Activated CD4-positive, alpha-beta T cell treated with anti-CD3 and anti-CD28 coated beads for 48 hours (primary cell): Measurements from ENCODE around the gene DEFB129.

Experiments used
- DNase-seq: peaks from one replicate; pipeline ENCODE4 v3.0.0-alpha.2; 2020

The DEFB129 gene

DNA sequence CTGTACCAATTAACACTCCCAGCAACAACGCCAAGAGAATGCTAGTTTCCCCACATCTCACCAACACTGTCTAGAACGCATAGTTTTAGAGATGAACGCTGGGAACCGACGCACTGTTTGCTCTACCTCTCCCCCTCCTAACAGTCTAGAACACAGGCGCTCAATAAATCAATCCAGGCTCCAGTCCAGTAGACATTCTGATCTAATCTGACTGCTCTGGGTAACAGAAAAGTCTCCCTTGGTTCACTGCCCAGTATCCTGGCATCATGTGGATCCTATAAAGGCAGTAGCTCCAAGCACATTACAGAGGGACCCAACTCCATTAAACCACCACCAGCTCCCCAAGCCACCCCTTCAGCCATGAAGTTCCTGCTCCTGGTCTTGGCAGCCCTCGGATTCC, 30.4 kb downstream of the DEFB129 start, which contains the start of gene DEFB132:
Gene DEFB132, plus strand, starts transcription at position 306 of the 400 bp plus-strand sequence. Its CDS starts 55 bp downstream, at position 361.
- no peak for DNase-seq

DNA sequence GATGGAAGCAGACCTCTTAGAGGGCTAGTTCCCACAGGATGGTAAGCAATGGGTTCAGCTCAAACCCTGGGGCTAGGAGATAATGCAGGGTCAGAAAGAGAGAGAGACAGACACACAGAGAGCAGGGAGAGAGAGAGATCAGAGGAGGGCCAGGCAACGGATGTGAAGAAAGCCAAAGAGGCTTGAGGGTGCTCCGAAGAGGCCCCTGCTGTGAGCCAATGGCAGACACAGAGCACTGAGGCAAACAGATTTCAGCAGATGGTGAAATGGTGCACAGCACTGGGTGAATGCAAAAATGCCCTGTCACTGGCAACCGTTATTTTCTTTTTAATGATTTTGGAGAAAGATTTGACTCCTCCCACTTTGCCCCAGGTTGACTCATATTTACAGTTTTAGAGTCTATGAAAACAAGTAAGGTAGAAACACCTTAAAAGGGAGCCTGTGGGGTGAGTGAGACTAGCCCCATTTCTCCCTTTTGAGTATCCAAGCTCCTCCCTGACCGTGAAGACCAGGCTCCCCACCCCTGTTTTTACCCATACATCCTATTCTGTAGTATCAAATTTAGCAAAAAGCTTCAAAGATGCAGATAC, 31.3 kb downstream of the DEFB129 start:
- peak; percentile 6 for DNase-seq

DNA sequence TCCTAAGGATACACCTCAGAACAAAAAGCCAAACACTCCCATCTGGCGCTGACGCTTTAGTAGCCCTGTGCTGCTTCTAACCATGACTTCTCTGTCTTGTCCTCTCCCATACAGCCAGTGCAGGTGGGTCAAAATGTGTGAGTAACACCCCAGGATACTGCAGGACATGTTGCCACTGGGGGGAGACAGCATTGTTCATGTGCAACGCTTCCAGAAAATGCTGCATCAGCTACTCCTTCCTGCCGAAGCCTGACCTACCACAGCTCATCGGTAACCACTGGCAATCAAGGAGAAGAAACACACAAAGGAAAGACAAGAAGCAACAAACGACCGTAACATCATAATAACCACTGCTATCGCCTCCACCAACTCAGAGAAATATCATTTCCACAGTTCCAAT, 31.9 kb downstream of the DEFB129 start:
- peak; percentile 15 for DNase-seq

DNA sequence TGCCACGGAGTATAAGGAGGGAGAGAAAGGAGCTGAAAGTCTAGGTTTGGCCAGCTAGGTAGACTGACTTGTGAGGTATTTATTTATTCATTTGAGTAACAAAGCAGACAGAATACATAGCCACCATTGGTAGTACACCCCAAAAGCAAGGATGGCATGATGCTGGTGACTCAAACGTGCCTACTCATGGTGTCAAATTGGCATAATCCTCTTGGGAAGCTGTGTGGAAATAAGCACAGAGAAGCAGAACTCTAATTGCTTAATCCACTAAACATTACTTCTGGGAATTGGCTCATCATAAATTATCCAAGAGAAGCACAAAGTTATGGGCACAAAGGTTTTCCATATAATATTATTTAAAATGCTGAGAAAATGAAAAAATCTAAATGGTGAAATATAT, 32.9 kb downstream of the DEFB129 start:
- DNase-seq = no peak

DNA sequence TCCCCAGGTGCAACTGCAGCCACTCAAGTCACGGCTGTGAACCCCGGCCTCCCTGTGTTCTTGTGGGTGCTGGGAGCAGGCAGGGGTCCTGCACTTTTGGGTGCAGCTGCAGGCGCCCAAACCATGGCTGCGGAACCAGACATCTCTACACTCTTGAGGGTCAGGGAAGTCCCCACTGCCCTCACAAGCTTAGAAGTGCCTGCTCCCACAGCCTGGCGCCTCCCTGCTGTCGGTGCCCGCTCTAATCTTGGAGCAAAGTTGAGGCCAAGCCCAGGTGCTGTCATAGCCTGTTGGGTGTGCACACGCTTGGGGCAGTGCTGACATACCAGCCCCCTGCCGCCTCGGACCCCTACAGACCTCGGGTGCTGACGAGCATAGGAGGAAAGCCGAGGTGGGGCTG, 36.6 kb downstream of the DEFB129 start:
- no peak for DNase-seq

DNA sequence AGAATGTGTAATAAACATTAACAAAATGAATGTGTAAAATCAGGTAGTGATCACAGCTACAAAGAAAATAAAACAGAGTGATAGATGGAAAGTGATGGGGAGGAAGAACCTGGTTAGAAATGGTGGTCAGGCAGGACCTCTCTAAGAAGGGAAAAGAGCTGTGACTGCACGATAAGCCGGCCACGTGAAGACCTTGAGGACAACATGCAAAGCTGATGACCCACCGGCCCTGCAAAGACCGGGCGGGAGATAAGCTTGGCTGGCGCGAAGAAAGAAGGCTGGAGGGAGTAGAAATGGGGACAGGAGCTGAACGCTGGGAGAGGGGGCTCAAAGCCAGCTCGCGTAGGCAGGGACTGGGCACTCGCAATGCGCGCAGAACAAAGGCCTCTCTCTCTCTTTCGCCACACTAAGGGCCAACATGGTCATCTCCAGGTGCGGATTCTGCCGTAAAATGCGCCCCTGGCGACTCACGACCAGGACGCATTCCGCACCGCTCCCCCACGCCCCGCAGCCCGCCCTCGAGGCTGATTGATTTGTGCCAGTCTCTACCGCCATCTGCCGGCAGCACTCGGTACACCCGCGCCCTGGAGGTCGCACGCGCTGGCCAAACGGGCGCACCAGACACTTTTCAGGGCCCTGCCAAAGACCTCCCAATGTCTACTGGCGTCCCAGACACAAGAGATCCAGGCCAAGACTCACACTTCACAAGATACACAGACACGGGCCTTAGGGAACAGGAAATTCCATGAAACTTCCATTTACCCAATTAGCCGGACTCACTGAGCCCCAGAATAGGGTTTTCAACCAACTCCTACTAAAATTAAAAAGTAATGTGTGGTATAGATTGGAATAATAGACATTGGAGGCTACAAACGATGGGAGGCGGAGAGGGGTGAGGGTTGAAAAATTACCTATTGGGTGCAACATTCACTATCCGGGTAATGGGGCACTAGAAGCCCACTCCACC, 39.8 kb downstream of the DEFB129 start:
- DNase-seq = peak; percentile 95

DNA sequence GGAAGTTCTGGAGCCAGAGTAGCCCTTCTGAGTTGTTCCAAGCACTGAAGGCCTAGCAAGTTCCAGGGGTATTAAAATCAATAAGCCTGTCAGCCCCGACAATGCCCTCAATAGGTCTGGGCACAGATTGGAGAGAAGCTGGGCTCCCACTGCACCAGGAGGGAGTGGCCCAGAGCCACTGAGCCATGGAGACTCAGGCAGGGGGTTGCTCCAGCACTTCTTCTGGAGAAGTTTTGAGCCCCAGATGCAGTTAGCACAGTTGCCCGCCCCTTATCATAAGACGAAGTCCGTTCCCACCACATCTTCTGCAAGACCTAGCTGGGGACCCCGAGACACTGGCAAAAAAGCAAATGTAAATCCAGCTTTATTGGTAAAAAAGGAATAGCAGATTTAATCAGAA, 43.5 kb downstream of the DEFB129 start:
- no peak for DNase-seq

DNA sequence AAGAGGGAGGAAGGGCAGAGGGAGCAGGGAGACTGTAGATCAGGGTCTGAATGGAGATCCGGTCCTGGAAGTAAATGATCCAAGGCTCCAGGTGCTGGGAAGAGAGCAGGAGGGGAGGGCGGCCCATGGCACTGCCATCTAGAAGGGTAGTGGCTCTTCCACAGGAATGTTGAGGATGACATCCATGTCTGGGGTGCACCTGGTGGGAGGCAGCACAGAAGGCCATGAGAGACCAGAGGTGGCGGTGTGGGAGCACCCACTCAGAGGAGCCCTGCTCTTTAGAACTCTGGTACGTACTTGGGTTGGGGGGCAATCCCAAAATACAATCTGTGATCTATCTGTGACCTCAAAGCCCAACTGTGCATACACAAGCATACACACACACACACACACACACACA, 44.0 kb downstream of the DEFB129 start:
- DNase-seq = no peak

DNA sequence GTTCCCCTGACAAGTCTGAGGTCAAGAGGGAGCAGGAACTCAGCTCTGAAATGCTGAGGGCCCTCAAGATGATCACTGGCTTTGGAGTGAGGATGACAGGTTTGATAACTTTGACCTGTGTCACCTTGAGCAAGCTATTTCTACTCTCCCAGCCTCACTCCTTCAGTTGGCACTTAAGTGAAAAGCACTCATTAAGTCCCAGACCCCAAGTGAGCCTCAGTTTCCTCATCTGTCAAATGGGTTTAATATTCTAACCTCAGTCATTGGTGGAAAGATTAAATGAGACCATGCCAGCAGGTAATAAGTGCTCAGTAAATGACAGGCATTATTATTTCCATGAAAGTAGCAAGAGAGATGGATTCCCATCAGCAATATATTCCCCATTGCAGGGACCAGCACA, 44.5 kb downstream of the DEFB129 start:
- DNase-seq = no peak

DNA sequence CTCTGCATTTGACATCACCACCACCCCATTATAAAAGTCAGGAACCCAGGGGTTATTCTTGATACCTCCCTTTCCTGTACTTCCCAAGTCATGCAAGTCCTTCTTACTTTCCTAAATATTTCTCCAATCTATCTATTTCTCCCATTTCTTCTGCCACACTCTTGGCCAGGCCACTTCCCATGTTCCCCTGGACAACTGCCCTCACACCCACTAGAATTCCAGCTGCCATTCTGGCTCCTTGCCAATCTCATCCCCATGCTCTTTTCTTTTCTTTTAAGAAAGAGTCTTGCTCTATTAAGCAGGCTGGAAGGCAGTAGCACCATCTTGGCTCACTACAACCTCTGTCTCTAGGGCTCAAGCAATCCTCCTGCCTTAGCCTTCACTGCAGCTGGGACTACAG, 45.7 kb downstream of the DEFB129 start:
- no peak for DNase-seq

DNA sequence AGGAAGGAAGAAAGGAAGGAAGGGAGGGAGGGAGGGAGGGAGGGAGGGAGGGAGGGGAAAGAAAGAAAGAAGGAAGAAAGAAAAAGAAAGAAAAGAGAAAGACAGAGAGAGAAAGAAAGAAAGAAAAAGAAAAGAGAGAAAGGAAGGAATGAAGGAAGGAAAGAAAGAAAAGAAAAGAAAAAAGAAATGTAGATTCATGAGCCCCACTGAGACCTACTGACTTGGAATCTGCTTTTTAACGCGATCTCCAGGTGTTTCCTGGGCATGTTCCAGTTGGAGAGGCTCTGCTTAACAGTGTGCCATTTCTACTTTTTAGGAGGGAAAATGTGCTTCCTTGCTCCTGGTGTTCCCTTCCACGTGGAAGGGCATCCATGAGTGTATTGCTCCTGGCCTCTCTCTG, 46.8 kb downstream of the DEFB129 start:
- no peak for DNase-seq

DNA sequence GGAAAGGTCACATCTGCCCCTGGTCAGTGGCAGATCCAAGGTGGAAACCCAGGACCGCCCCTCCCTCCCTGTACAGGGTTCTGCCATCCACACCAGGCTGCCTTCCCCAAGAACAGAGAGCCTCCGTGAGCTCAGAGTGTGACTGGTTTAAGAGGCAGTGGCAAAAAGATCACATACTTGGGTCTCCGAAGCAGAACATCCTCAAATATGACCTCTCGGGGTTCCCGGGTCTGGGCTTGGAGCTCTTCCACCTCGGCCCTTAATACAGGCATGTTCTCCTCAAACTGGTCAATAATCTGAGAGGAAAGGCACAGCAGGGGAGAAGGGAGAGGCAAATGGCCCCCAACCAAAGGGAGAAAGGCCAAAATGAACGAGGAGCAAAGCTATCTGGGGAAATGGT, 48.7 kb downstream of the DEFB129 start:
- no peak for DNase-seq

DNA sequence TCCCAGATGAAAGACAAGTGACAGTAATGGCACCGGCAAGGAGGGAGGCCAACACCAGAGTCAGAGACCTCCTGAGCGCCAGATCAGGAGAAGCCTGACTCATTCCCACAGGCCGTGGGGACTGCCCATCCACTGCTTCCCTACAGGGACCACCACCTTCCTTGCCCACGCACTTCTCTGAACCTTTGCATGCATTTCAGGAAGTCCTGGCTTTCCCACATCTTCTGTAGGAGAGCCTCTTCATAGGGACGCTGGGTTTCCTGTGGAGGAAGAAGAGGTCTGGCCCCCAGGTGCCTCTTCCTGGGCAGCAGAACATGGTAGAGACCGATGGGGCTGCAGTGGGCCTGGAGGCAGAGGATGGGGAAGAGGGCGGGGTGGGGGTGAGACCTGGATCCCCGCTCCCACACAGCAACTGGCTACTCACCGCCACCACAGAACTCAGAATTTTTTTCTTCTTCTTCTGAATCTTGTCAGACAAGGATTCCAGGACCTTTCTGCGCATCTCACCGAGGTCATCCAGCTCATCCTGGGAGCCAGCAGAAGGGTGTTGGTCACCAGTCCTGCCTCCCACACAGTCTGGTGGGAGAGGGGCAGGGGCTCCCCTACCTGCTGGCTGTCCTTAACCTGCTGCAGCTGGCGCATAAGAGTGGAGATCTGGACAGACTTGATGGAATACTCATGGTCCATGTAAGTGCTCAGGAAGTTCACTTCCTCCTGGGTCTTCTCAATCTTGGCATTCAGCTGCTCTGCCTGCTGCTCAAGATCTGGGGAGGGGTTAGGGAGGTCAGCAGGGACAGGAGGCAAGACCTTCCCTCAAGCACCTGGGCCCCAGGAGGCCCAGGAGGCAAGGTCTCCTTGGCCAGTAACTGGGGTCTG, 49.8 kb downstream of the DEFB129 start:
- no peak for DNase-seq

DNA sequence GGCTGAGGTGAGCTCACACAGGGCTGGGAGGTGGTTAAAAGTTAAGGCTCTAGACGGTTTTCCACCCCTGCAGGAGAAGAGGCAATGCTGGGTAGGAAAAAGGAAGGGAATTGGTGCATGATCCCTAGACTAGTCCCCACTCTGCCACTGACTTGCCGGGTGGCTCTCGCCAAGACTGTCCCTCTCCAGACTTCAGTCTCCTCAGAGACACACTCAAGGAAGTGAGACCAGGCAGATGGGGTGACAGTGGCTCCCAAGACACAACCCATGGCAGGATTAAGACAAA, 50.4 kb downstream of the DEFB129 start:
- no peak for DNase-seq

DNA sequence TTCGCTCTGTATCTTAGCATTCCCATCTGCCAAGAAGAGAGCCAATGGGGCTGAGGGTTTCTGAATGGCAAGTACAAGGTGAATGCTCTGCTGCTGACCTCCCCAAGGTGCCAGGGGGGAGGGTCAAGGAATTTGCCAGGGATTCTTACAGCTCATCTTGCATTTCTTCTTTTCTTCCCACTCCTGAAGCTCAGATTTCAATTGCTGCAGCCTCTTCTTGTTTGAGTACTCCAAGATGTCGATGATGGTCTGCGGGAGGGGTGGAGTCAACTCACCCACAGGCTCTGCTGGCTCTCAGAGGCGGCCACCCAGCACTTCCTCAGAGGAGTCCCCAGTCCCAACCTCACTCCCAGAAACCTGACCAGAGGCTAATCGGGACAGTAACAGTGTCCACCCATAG, 51.1 kb downstream of the DEFB129 start:
- DNase-seq = no peak

DNA sequence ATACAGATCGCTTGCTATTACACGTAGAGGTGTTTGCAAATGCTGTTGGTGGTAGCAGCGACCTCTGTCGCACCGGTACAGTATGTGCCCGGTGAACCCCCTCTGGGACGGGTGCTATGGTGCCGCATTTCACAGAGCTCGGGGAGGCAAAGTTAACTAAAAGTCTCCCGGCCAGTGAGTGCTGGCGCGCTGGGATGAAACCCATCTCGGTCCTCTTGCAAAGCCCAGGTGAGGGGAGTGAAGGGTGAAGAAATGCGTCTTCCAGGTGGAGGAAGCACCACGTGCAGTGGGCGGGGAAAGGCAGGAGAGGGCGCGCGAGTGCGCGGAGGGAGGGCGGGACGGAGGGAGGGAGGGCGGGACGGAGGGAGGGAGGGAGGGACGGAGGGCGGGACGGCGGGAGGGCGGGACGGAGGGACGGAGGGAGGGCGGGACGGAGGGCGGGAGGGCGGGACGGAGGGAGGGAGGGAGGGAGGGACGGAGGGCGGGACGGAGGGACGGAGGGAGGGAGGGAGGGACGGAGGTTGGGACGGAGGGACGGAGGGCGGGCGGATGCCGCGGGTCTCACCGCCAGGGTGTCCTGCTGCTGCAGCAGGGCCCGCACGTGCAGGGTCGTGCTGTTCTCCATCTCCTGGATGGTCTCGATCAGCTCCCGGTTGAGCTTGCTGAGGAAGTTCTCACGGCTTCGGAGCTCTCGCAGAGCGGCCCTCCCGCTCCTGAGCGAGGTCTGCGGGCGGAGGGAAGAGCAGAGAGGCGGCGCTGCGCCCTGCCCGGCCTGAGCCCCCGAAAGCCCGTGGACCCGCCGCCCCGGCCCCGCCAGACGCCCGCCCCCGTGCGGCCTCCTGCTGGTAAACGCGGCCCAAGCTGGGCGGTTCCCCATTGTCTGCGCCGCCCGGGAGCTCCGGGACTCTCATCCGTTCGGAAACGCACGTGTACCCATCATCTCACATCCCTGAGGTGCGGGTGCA, 51.8 kb downstream of the DEFB129 start:
- DNase-seq = no peak
